Right cardiac atrium (tissue), 5 donors: ENCODE measurements around the gene EPHB1. TPM values are rescaled to one million over a fixed set of nuclear protein-coding genes. Genes with fewer than 3 reads are reported as not detected.
A peak's percentile ranks its signal among the peaks of the same experiment; 100 is the strongest.

ENCODE experiments used
- ATAC-seq, 2 donors: fragments of 200-7000 bp; cut with Tn5 transposase; one replicate each; pipeline versions ENCODE4 v1.8.0 to v1.9.1; 2020; ENCODE audit warnings: moderate library complexity in 2 of 2, mild to moderate bottlenecking in 1 of 2
- DNase-seq, 3 donors: peaks; one replicate each; pipeline ENCODE4 v3.0.0-alpha.2; 2020
- H3K27ac ChIP-seq: one replicate; pipeline ENCODE4 v1.5.1; 2013; ENCODE audit warnings: mild to moderate bottlenecking, low read length, control low read depth, moderate library complexity
- H3K27me3 ChIP-seq: one replicate; pipeline ENCODE4 v1.6.1; 2013; ENCODE audit not compliant: control insufficient read depth, insufficient read depth
- H3K4me1 ChIP-seq: one replicate; pipeline ENCODE4 v1.6.1; 2013; ENCODE audit warnings: low read length; ENCODE audit not compliant: control insufficient read depth, insufficient read depth
- H3K4me3 ChIP-seq: one replicate; pipeline ENCODE4 v1.5.1; 2013; ENCODE audit warnings: low read length, control low read depth
- H3K9me3 ChIP-seq: one replicate; pipeline ENCODE4 v1.6.1; 2013; ENCODE audit warnings: low read length; ENCODE audit not compliant: control insufficient read depth
- WGBS: extraction: QIAGEN DNeasy Blood & Tissue Kit; methylation state at CpG from one replicate; pipeline ENCODE4 v1.1.7; 2013; 5-methylcytosine and 5-hydroxymethylcytosine counted together
- intact Hi-C, 4 donors: fragments of 100-400 bp; cut with DNase I; formaldehyde crosslinking; loops; one replicate each; pipeline versions ENCODE4 v1.11.0 to v1.14.0; 2022 to 2023
- polyA plus RNA-seq: library from polyadenylated mRNA; stranded (reverse); fragments of 200-250 nt; gene quantifications from one replicate; pipeline ENCODE4 v1.2.3, GENCODE V29; 2013
- total RNA-seq, 4 donors: library from RNA; stranded (reverse); fragmentation: NEBNext Ultra II Directional; extraction: Animal tissue kit (Norgen Biotek cat#: 25700); gene quantifications; one replicate each; pipeline ENCODE4 v1.2.1, GENCODE V29; 2021
- donor health status: healthy with polysubstance abuse.
- donor health status: DM: no; HTN: yes; CAD: no.
- donor health status: DM: no; HTN: no; CAD: no.
- donor health status: DM: no; HTN: yes; CAD: no; lungs with severe emphysema.
- donor health status: DM: yes; HTN: yes; CAD: no.

EPHB1 gene
- total and polyA plus RNA-seq, 5 donors, result 0.23 to 1.6 (median 1.1) TPM

DNA sequence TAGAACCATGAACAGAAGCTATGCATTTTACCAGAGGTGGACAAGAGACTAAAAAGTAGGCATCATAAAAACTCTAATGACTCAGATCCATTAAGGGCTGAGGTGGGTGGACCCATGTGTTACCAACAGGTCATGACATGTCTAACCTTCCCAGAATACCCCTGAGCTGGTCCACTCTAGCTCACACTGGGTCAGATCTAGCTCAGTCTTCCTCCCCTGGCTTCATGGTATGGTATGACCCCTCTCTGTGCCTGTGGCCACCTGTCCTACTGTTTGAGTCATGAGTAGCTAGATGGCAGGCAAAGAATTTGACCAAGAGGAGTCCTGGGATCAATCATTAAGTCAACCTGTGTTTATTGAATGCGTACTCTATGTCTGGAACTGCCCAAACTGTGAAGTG is 340.4 kb downstream of the EPHB1 start:
- no peak overlapping the region for H3K4me3 ChIP-seq
- intact Hi-C loops, result no loop called here
- H3K9me3 ChIP-seq, result no peaks in the 10 kb centered on the region
- ATAC-seq (no peak), DNase-seq (no peak)
- no peak overlapping the region for H3K27ac ChIP-seq
- no peaks in the 10 kb centered on the region for H3K27me3 ChIP-seq
- WGBS, result 85% methylated on average over 1 of the region's 1 CpG
- H3K4me1 ChIP-seq, result no peaks in the 10 kb centered on the region

DNA sequence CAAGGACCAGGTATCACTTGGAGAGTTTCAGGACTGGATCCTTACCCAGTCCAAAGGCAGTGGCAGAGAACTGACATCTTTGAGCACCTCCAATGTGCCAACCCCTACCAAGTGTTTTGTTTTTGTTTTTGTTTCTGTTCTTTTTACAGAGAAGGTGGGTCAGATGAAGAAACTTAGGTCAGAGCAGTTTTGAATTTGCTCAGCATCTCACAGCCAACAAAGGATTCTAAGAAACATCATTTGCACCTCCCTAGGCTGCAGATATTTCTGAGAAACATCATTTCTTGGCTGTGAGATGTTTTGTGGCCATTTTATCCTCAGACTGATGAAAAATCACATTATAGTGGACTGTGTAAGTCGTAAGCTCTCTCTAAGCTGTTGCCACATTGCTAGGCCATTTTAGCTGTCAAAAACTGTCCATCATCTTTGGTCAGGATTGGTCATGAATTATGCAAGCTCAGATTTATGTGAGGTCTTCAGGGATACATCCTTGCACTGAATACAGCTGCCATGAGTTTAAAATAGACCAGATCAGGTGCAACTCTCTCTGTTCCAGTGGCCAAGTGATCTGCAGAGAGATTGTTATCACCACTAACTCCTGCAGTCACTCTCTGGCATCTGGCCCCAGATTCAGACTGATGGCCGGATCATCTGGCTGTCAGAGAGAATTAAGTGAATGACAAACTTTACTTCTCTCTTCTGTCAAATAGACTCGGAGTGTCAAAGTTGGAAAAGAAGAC is 341.5 kb downstream of the EPHB1 start:
- WGBS, result 73% methylated on average over 3 of the region's 3 CpGs
- H3K27ac ChIP-seq, result no peak overlapping the region
- no peak for DNase-seq
- no peaks in the 10 kb centered on the region for H3K4me1 ChIP-seq
- ATAC-seq, result no peak
- intact Hi-C loops, result no loop called here
- H3K27me3 ChIP-seq, result no peaks in the 10 kb centered on the region
- H3K9me3 ChIP-seq, result no peaks in the 10 kb centered on the region
- no peak overlapping the region for H3K4me3 ChIP-seq

DNA sequence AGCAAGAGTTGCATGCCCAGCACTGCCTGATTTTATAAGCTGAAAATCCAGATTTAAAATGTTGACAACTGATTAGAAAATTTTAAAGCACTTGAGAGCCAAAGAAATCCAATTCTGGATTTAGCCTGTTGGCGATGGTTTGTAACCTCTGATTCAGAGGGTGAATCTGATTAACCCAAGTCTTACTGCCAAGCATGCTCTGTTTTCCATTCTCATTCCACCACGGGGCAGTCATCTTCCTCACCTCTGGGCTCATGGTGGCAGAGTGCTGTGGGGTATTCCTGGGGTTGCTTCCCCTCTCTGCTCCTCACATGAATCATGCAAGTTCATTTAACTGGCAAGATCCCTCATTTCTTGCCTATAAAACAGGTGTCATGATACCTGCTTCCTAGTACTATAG is 342.2 kb downstream of the EPHB1 start:
- H3K4me1 ChIP-seq, result no peaks in the 10 kb centered on the region
- no peak overlapping the region for H3K27ac ChIP-seq
- intact Hi-C loops, result no loop called here
- H3K27me3 ChIP-seq, result no peaks in the 10 kb centered on the region
- no peak for DNase-seq
- no peaks in the 10 kb centered on the region for H3K9me3 ChIP-seq
- WGBS, result 76% methylated on average over 2 of the region's 2 CpGs
- H3K4me3 ChIP-seq, result no peak overlapping the region
- no peak for ATAC-seq

DNA sequence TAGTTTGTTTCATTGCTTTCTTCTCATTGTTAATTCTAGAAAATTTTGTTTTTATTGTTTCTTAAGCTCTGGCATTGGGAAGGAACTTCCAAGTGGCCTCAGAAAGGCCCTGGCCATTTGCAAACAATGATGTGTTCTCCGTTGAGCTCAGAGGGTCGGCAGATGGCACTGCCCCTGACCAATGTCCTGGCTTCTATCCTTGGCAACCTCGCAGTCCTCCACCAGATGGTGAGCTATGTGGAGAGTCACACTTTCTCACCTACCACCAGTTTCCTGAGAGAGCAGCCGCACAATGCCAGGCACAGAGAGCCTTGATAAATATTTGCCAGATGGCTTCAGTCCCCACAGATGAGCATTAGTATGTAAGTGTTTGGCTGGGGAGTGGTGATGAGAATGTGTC is 343.7 kb downstream of the EPHB1 start:
- no peaks in the 10 kb centered on the region for H3K9me3 ChIP-seq
- no peak overlapping the region for H3K27ac ChIP-seq
- no peak for ATAC-seq
- no peaks in the 10 kb centered on the region for H3K4me1 ChIP-seq
- intact Hi-C loops, result no loop called here
- H3K27me3 ChIP-seq, result no peaks in the 10 kb centered on the region
- H3K4me3 ChIP-seq, result no peak overlapping the region
- no peak for DNase-seq
- 89% methylated on average over 4 of the region's 4 CpGs for WGBS

DNA sequence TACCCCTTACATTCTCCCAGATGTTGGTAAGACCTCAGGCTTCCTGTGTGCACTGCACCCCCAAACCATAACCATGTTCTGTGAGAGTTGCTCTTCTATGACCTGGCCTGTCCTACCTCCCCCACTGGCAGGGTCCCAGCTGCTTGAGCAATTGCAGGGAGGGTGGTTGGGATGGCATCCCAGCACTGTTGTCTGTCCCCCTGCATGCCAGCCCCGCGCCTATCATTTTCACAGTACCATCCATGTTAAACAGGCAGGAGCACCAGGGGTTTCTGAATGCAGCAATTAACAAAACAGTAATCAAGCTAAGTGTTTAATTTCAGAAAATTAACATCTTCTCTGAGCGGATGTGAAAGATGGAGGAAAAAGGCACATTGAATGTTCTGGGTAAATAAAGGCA is 345.5 kb downstream of the EPHB1 start:
- Histone ChIP-seq H3K4me3 (no peak overlapping the region), H3K27me3 (no peaks in the 10 kb centered on the region), H3K9me3 (no peaks in the 10 kb centered on the region), H3K4me1 (no peaks in the 10 kb centered on the region), H3K27ac (no peak overlapping the region)
- DNase-seq, result no peak
- intact Hi-C loops, result no loop called here
- 97% methylated on average over 3 of the region's 3 CpGs for WGBS
- ATAC-seq, result no peak

DNA sequence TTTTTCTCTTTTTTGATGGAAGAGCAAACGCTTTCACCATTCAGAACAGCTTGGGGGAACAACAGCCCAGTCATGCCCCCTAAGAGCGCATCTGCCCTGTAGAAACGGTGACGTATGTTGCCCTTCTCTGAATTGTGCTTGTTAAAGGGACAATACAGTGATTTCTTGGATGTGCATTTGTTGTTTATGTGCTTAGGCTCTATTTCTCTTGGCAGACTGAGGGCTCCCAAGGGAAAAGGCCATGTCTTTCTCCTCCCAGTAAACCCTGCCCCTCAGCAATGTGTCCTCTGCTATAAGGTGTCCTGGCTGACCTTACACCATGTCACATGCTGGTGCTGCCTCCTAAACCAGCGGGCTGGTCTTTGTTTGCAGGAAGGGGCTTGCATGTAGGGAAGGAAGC is 346.1 kb downstream of the EPHB1 start:
- Histone ChIP-seq H3K9me3 (no peaks in the 10 kb centered on the region), H3K27me3 (no peaks in the 10 kb centered on the region), H3K27ac (no peak overlapping the region), H3K4me1 (no peaks in the 10 kb centered on the region), H3K4me3 (no peak overlapping the region)
- intact Hi-C loops, result no loop called here
- ATAC-seq (no peak), DNase-seq (no peak)
- 68% methylated on average over 5 of the region's 5 CpGs for WGBS

DNA sequence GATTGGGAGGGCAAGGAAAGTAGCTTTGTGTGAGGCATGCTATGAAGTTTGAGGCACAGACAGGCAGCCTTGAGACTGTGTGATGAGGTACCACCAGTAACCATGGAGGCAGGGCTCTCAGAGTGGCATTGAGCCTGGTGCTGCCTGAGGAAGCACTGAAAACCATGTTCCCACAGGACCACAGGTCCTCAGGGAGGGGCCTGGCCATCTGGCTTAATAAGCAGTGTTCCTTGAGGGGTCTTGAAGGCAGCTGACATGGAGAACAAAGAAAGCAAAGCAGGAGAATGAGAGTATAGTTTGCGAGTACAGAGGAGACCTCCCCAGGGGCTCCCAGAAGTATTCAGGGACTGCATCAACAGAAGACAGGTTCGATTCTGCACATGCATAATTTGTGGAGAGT is 346.6 kb downstream of the EPHB1 start:
- intact Hi-C loops, result no loop called here
- Histone ChIP-seq H3K27ac (no peak overlapping the region), H3K4me3 (no peak overlapping the region), H3K27me3 (no peaks in the 10 kb centered on the region), H3K4me1 (no peaks in the 10 kb centered on the region), H3K9me3 (no peaks in the 10 kb centered on the region)
- ATAC-seq (no peak), DNase-seq (no peak)
- WGBS, result 86% methylated on average over 2 of the region's 2 CpGs

DNA sequence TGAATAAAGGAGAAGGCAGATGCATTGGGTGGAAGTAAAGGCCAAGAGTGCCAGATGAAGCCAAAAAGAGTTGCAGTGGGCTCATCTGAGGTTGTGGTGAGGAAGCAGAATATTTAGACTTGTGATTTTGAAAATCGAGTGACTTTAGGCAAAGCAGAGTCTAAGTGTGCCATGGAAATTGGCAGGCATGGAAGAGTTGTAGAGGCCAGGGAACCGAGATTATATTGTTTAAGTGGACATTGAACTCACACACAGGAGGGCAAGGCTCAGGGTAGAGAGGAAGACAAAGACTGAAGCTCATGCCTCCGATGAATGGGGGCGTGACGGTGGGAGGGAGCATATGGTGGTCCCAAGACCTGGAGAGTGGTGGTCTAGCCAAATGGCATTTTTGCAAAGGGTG is 347.5 kb downstream of the EPHB1 start:
- Histone ChIP-seq H3K27me3 (no peaks in the 10 kb centered on the region), H3K9me3 (no peaks in the 10 kb centered on the region), H3K4me1 (no peaks in the 10 kb centered on the region), H3K27ac (no peak overlapping the region), H3K4me3 (no peak overlapping the region)
- no peak for DNase-seq
- ATAC-seq, result no peak
- intact Hi-C loops, result no loop called here
- 92% methylated on average over 5 of the region's 5 CpGs for WGBS

DNA sequence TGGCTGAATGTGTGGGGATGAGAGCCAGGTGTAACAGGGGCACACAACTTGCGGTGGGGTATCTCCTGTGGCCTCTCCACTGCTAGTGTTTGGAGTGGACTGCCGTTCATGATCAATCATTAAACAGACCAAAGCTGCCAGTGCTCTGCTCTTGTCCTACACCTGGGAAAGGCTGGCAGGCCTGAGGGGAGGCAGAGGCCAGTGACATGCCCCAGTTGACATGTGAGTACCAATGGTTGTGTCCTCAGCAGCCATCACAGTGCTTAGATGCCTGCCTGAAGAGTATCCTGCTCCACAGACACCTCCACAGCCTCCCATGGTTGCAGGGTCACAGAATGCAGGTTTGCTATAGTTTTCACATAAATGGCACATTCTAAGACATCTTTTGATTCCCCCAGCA is 348.4 kb downstream of the EPHB1 start:
- Histone ChIP-seq H3K4me1 (no peaks in the 10 kb centered on the region), H3K9me3 (no peaks in the 10 kb centered on the region), H3K4me3 (no peak overlapping the region), H3K27me3 (no peaks in the 10 kb centered on the region), H3K27ac (no peak overlapping the region)
- intact Hi-C loops, result no loop called here
- WGBS, result 89% methylated on average over 2 of the region's 2 CpGs
- DNase-seq (no peak), ATAC-seq (no peak)

DNA sequence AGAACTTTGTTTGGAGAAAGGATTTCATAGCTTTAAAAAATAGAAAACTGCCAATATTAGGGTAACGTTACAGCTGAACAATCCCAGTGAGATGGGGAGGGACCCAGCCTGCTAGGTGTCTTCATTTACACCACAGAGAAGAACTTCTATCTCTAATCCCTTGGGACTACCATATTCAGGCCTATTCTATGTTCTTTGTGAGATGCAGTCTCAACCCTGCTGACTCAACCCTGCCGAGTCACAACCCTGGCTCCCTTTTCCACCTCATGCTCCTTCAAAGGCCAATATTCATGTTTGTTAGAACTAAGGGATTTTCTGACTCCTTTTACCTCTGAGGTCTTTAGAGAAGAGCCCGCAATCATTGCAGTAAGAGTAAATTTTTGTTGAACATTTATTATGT is 350.5 kb downstream of the EPHB1 start:
- Histone ChIP-seq H3K4me3 (no peak overlapping the region), H3K27me3 (no peaks in the 10 kb centered on the region), H3K4me1 (no peaks in the 10 kb centered on the region), H3K9me3 (no peaks in the 10 kb centered on the region), H3K27ac (no peak overlapping the region)
- DNase-seq, result peak in 1 of 3 donors; percentile 42
- WGBS, result 75% methylated on average over 3 of the region's 3 CpGs
- intact Hi-C loops, result no loop called here
- ATAC-seq, result peak in 1 of 2 donors; percentile 40

DNA sequence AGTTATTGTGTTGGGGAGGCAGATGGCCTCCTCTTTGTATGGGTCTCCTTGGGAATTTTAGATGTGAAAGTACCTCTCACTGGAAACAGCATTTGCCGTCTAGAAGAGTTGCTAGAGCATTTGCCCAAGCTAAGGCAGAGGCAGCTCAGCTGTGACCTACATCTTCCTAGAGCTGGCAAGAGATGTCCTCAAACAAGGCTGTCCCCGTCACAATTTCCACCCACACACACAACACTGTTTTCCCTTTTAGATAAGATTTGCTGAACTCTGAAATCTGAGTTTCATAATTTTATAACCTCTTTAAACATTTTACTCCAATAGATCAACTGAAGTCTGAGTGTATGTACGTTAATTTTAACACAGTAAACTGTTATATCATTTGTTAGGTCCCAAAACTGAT is 352.6 kb downstream of the EPHB1 start:
- ATAC-seq (peak; percentile 82 to 85), DNase-seq (peak in 2 of 3 donors; percentile 59 to 70)
- H3K27me3 ChIP-seq, result peaks cover 2% of the 10 kb centered on the region
- H3K4me3 ChIP-seq, result no peak overlapping the region
- intact Hi-C loops, result no loop called here
- no peak overlapping the region for H3K27ac ChIP-seq
- H3K4me1 ChIP-seq, result no peaks in the 10 kb centered on the region
- WGBS, result 48% methylated on average over 3 of the region's 3 CpGs
- H3K9me3 ChIP-seq, result no peaks in the 10 kb centered on the region
